D341Med (cell line): ENCODE data around the gene TRPV4.

Experiments
- DNase-seq: peaks from one replicate; pipeline ENCODE4 v3.0.0; 2012; ENCODE audit warnings: low spot score

Gene TRPV4

DNA sequence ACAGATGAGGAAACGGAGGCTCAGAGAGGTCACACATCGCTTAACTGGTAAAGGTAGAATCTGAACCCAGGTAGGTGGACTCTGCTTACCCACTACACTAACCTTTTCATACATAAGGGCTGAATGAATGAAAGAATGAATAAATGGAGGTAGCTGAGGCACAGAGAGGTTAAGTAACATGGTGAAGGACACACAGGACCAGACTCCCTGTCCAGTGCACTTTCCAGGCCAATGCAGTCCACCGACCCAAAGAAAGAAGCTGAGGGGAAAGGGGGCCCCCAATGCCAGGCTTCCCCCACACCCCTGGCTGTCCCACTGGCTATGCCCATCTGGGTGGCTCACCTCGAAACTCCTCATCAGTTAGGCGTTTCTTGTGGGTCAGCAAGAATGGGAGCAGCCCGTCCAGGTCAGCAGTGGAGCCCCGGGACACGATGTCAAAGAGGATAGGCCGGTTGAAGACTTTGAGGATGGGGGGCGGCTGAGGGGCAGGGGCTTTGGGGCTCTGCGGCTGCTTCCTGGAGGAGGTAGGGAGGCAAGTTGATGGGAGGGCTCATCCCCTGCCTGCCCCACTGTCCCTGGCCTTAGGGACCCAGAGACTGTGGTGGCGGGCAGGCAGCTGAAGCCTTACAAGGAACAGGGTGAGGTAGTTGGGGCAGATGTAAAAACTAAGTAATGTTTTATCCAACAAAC is 25.1 kb downstream of the TRPV4 start:
- no peak for DNase-seq

DNA sequence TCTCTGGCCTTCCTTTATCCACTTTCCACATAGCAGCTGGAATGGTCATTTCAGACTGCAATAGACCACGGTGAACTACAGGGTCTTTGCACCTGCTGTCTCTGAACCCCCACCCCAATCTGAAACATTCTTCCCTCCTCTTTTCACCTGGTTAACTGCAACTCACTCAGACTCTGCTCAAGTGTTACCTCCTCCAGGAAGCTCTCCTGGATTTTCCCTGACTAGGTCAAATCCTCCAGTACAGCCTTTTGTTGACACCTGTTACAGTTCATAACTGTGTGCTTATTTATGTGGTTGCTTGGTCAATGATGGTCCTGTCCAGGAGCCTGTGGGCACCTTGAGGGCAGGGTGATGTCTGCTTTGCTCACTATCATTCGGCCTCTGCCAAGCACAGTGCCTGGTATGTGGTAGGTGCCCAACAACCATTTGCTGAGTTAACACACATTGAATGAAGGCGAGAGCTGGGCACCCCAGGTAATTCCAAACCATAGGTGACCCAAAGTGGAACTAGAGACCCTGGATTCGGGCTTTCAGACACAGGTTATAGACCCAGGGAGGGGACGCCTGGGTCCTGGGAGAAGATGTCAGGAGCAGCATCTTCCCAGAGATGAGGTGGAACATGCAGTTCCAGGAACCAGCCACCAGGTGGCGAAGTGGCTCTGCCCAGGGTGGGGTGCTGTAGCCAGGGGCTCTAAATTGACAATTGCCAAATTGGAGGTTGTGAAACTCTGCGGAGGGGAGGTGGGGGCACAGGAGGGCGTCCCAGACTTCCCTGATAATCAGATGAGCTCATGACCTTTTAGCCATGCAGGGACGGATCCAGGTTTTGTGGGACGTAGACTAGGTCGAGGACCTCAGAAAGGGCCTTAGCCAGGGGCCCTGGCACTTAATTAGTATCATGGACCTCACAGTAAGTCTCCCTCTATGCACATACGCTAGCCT is 28.1 kb downstream of the TRPV4 start:
- peak; percentile 91 for DNase-seq

DNA sequence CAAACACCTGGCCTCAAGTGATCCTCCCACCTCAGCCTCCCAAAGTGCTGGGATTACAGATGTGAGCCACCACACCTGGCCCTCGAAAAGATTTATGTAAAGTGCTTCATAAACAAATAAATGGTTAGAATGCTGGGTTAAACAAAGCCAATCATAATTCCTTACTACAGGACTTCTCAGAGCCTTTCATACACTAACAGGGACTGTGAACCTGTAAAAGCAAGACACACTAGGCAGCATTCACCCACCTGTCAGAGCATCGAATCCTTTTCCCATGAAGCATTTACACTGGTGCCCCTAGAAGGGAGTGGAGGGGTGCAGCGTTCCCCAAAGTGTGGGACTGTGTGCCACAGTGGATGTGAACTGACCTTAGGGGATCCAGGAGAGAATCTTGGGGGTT is 29.5 kb downstream of the TRPV4 start:
- DNase-seq = no peak

DNA sequence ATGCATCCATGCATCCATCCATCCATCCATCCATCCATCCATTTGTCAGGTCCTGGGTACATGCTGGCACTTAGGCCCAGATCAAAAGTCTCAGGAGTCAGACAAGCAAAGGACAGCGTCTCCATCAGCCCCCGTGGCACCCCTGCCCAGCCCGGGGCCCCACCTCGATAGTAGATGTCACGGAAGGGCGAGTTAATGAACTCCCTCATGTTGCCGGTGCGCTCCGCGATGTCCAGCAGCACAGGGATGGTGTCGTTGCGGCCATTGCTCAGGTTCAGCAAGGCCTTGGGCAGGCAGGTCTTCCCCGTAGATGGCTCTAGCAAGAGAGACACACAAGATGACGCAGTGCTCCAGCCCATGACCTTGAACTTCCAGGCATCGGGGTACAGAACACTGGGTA is 30.4 kb downstream of the TRPV4 start:
- no peak for DNase-seq

DNA sequence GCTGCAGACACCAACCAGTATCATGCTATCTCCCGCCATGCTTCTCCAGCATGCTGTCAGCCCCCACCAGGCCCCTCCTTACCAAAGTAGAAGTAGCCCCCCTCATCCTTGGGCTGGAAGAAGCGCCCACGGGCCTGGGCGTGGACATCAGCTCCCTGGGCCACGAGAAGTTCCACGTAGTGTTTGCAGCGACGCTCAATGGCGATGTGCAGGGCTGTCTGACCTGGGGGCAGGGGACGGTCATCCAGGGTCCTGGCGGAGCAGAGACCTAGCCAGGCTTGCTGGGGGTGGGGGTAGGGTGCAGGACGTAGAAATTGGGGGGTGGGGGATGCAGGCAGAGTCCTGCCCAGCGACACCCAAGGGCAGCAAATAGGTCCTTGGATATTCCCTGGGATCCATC is 32.7 kb downstream of the TRPV4 start:
- DNase-seq = no peak

DNA sequence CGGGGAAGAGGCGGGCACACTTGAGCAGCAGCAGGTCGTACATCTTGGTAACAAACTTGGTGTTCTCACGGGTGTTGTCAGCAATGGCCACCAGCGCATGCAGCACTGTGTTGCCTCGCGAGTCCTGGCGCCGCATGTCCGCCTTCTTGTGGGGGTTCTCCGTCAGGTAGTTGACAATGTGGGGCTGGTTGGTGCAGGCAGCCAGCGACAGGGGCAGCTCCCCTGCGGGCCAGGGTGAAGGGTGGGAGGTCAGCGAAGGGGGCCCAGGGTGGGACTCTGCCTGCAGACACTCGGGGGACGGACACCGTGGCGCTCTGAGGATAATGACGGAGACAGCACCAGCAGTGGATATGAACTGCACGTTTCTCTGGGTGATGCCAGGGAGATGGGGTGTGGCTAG is 34.5 kb downstream of the TRPV4 start:
- DNase-seq = no peak

DNA sequence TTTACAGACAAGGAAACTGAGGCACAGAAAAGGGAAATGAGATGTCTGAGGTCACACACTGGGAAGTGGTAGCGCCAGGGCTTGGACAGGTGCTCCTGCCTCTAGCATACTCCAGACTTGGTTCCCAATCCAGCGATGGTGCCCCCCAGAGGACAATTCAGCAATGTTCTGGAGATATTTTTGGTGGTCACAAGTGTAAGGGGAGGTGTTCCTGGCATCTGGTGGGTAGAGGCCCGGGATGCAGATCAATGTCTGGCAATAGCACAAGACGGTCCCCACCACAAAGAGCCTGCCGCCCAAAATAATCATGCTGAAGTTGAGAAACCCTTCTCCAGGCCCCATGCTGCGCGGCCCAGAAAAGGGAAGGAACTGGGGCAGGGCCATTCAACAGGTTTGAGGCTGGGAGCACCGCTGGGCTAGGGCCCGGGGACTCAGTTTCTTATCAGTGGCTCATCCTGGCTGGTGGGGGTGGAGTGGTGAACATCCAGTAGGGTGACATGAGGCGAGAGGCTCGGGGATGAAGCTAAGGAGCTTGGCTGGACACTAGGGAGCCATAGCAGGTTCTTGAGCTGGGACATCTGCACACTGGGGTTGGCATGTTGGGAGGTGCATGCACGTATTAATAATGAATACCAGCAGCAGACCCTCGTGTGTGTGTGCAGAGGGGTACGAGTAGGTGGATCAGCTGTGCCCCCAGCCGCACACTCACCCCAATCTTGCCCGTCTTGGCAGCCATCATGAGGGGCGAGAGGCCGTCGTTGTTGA is 35.1 kb downstream of the TRPV4 start:
- DNase-seq = no peak

DNA sequence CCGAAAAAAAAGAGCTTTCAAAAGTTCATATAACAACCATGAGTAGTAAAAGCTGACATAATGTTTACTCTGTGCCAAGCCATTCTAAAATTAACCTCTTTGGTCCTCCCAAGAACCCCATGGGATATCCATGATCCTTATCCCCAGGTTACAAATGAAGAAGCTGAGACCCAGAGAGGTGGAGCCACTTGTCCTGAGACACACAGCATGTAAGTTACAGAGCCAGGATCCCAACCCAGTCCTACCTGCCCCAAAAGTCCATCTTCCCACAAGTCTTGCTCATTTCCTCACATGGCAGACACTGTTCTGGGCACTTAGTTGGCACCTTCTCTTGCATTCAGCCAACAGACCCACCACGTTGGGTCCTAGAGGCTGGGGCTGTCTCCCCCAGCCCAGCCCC is 37.1 kb downstream of the TRPV4 start:
- DNase-seq = no peak

DNA sequence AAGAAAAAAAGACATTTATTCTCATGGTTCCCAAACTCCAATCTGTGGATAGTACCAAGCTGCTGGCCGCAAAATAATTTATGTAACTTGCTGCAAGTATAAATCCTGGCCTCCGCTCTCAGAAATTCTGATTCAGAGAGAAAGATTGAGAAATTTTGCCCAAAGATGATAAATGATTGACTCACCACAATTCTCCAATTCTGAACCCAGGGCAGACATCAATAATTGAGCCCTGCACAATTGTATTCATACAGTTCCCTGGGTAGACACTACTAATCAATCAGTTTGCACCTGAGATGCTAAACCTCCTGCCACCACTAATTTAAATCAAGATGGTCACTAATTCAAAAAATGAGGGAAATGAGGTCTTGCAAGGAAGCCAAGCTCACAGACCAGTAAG is 38.2 kb downstream of the TRPV4 start:
- no peak for DNase-seq

DNA sequence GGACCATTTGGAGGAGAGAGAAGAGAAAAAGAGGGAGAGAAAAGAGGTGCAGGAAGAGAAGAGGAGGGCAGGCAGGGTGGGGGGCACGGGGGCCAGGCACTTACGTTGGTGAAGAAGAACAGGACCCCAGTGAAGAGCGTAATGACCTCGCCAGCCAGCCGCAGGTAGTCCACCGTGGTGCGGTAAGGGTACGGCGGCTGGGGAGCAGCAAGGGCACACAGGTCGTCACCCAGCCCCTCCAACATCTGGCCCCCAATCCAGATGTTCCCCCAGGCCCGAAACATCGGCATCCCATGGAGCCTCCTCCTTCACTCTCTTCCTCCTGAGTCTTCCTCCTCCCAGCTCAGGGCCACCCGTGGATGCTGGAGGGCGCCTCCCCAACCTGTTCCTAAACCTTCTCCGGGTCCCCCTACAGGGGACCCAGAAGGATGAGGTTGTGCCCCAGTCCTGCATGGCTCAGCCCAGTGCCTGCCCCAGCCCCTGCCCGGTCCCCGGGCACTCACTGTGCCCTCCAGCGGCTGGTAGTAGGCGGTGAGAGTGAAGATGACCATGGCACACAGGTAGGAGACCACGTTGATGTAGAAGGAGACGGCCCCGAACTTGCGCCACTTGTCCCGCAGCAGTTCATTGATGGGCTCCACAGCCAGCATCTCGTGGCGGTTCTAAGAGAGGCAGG is 39.2 kb downstream of the TRPV4 start:
- DNase-seq = no peak

DNA sequence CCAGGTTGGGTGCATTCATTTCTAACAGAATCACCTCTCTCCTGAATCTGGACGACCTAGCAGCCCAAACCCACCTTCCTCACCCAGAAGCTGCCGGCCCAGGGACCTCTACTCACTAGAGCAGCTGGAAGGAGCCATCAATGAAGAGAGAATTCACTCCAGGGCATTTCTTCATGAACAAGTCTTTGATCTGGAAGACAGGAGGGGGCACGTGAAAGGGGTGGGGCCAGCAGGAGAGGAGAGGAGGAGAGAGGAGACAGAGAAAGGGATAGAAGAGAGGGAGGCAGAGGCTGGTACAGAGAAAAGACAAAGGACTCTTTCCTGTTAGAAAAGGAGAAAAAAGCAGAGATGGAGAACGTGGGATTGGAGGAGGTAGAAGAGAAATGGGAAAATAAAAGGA is 39.8 kb downstream of the TRPV4 start:
- DNase-seq = no peak

DNA sequence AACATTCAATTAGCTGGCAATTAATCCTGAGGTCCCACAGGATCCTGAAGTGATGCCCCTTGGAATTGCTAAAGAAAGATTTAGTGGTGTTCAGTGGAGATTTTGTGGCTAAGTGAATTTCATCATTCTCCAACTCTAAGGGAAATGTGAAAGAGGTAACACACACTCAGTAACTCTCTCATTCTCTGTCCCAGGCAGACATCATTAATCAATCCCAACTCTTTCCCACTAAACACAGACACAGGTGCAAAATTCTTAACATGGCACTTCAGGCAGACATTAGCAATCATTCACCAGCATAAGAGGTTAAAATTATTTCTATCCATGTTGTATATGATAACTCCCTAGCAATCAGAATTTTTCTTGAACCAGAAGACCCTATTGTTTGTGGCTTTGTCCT is 40.2 kb downstream of the TRPV4 start:
- DNase-seq = no peak

DNA sequence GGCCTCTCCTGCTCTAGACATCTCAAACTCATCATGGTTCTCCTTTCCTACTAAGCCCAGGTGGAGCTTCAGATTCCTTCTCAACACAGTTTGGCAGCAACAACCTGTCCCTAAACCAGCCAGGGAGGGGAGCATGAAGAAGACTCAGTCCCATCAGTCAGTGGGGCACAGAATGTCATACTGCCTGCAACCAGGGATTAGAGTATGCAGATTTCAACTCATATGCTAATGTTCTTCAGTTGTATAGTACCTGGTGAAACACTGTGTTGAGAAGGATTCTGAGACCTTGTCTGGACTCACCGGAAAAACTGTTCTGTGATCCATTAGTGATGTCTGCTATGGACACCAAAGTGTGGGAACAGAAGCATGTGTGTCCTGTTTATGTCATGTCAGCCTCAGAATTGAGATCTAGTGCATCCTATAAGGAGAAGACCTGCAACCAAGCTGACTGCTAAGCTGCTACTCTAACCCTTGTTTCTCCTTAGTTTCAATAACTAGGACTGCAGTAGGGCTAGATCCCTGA is 43.6 kb downstream of the TRPV4 start:
- DNase-seq = no peak

DNA sequence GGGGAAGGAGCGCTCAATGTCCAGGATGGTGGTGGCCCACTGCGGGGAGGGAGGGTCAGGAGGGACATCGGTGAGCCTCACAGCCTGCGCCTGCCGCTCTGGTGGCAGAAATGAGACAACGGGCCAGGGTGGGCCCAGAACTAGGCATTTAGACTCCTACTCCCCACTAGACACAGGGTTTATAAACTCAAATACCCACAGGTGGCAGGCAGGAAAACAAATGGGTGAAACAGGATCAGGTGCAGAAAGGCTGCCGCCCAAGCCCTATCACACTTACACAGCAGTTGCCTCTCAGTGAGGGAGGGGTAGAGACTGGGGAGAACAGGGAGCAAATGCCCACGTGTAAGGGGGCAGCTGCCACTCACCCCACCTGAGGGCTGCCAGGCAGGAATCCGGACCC is 46.4 kb downstream of the TRPV4 start:
- no peak for DNase-seq

DNA sequence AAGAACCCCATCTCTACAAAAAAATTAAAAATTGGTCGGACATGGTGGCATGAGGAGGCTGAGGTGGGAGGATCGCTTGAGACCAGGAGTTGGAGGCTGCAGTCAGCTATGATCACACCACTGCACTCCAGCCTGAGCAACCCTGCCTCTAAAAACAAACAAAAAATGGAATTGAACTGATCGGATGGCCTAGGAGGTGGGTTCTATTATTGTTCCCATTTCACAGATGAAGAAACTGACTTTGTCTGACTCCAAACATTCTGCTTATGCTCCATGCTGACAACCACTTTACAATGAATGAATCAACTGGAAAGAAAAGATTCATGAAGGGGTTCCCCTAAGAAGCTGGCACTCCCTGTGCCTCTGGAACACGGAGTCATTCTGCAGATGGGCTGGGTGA is 47.3 kb downstream of the TRPV4 start:
- DNase-seq = no peak

DNA sequence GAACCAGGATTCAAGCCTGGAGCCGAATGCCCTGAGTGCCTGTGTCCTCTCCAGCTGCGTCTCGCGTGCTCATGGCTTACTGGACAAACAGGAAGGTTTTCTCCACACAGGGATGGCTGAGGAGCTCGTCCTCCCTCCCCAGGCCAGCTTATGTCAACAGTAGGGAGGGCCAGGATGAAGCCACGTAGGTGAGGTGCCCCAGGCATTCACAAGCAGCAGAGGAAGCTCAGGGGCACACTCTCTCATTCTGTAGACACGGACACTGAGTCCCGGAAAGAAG is 49.3 kb downstream of the TRPV4 start:
- DNase-seq = no peak

DNA sequence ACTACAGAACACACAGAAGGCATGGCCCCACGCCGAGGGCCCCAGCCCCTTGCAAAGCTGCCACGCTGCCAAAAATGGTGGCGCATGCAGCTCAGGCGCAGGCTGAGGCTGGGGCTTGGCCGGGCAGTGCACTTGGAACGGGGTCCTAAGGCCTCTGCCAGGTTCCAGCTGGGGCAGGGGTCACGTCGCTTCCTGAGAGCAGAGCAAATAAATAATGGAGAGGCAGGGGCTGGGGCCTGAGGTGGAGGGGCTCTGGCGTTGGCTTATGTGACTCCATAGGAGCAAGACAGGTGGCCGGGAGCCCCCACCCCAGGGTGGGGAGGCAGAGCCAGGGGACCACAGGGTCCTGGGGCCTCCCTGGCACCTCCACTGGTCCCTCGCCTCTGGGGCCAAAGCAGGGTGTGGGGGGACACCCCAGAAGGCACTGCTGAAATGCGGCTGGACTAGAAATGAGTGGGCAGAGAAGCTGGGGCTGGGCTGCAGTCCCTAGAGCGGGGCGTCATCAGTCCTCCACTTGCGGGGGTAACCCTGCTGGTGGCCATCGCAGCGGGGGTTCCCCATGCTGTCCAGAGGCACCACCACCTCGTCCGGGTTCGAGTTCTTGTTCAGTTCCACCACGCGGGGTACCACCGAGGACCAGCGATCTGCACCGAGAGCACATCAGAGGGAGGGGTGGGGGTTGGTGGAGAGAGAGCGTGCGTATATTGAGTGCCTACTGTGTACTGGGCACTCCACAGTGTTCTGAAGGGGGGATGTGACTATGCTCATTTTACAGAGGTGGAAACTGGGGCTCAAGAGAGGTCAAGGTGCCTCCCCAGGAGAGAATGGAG is 49.8 kb downstream of the TRPV4 start:
- DNase-seq = no peak

DNA sequence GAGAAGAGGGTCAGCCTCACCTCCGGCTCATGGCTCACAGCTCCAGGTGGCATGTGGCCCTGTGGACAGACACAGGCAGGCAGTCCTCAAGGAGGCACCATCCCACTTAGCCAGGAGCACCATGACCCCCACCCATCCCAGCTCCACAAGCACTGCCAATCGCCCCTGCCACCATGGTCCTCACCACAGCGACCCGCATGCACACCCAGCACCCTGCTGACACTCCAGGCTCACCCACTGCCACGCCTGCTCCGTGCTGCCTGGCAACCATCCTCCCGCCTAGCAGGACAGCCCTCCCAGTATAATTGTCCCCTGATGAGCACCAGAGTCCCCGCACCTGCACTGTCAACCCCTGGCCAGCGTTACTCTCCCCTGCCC is 50.9 kb downstream of the TRPV4 start:
- no peak for DNase-seq

DNA sequence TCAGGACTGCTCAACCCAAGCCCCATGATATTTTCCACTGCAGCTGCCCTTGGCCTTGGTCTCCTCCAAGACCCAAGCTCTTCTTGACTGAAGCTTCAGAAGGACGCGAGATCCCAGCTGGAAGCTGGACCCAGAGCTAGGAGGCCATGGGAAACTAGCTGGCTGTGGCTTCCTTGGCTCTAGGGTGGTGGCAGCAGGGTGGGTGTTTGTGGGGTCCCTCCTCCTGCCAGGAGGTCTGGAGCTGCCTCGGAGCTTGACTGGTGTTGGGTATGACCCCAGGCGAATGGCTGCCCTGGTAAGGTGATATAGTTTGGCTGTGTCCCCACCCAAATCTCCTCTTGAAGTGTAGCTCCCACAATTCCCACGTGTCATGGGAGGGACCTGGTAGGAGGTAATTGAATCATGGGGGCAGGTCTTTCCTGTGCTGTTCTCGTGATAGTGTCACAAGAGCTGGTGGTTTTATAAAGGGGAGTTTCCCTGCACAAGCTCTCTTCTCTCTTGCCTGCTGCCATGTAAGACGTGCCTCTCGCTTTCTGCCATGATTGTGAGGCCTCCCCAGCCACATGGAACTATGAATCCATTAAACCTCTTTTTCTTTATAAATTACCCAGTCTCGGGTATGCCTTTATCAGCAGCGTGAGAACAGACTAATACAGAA is 51.4 kb downstream of the TRPV4 start:
- no peak for DNase-seq

DNA sequence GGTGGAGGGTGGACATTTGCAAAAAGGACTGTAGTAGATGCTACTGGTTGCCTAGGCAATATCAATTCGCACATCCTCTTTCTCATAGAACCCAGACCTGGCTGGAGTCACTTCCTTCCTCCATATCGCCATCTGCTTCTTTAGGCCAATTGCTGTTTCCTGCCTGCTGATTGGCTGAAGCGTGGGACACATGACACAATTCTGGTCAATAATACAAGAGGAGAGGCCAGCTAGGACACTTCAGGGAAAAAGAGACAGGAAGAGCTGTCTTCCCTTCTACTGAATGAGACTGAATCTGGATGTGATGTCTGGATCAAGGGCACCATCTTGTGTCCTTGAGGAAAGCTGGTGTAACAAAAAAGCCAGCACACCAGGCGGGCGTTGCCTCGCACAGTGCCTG is 53.8 kb downstream of the TRPV4 start:
- no peak for DNase-seq

DNA sequence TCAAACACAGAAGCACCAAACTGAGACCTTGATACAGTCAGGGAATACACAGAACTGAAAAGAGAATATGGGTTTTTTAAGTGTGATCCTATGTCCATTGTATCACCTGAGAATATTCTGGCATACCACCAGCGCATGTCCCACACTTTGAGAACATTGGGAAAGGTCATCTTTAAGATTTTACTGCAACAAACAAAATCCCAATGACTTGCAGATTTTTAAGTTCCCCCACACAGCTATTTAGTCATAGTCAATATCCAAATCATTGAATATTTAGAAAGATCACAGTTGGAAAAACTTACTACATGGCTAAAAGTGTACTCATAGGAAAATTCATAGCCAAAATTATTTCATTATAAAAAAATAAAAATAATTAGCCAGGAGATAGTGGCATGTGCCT is 54.5 kb downstream of the TRPV4 start:
- DNase-seq = no peak
